HCT116 (cell line): ENCODE data around the gene ADH6. TPM values are rescaled to one million over a fixed set of nuclear protein-coding genes. Genes with fewer than 3 reads are reported as not detected.

Experiments
- ATAC-seq: fragments of 200-7000 bp; cut with Tn5 transposase; 2 replicates; pipeline ENCODE4 v1.9.1; 2020; ENCODE audit warnings: mild to moderate bottlenecking, moderate library complexity
- BruUV-seq: library from RNA; stranded (reverse); fragments of 400-500 nt; replicated peaks from 2 replicates; lab custom pipeline; 2021; lab: Mats Ljungman, UMichigan
- CTCF ChIA-PET: fragments of 300-600 bp; sonication (Branson Sonifier 250); formaldehyde crosslinking; loops from one replicate; lab custom pipeline; 2021; ENCODE audit warnings: antibody characterized with exemption; lab: Charles Lee
- POLR2A ChIA-PET: fragments of 300-600, 350-600 bp; sonication (Branson Sonifier 250); formaldehyde crosslinking; loops from one replicate; lab custom pipeline; 2021; ENCODE audit warnings: antibody characterized with exemption; lab: Charles Lee
- RAD21 ChIA-PET, 2 experiments: fragments of 300-600 bp; sonication (Branson Sonifier 250); formaldehyde crosslinking; loops; one replicate each; lab custom pipeline; 2023; ENCODE audit warnings: low total read pairs in 2 of 2; ENCODE audit not compliant: uncharacterized antibody in 2 of 2, unreplicated experiment in 2 of 2, low non-redundant PET in 1 of 2; lab: Charles Lee
- DNase-seq: peaks from one replicate; pipeline ENCODE4 v3.0.0-alpha.2; 2010; ENCODE audit warnings: low read depth, low spot score
- H2AFZ ChIP-seq: fragments of 200-600 bp; shearing (Covaris generic), sonication (generic); 2 replicates; pipeline ENCODE4 v1.6.1; 2017; ENCODE audit warnings: low read depth, mixed run types, mixed read lengths, antibody characterized with exemption, low read length; ENCODE audit not compliant: poor library complexity, severe bottlenecking
- H3K27ac ChIP-seq: 2 replicates; pipeline ENCODE4 v1.5.1; 2012; ENCODE audit warnings: low read depth, low read length
- H3K27me3 ChIP-seq: fragments of 200-600 bp; sonication (generic); 2 replicates; pipeline ENCODE4 v1.6.1; 2016; ENCODE audit warnings: mixed run types, low read length, mixed read lengths; ENCODE audit not compliant: insufficient read depth
- H3K36me3 ChIP-seq, 2 experiments: fragments of 200-500 bp in 1 of 2; fragments of 200-600 bp in 1 of 2; sonication (Bioruptor generic) in 1 of 2; sonication (generic) in 1 of 2; 2 replicates each; pipeline versions ENCODE4 v1.5.1 to v1.6.1; 2014 to 2016; ENCODE audit warnings: low read length in 2 of 2, inconsistent platforms in 1 of 2, mixed read lengths in 1 of 2, mixed run types in 1 of 2; ENCODE audit not compliant: insufficient read depth in 2 of 2, control insufficient read depth in 1 of 2
- H3K4me1 ChIP-seq, 2 experiments: fragments of 200-600 bp in 1 of 2; sonication (generic) in 1 of 2; 2 replicates each; pipeline versions ENCODE4 v1.5.1 to v1.6.1; 2012 to 2017; ENCODE audit warnings: low read length in 2 of 2, inconsistent platforms in 1 of 2, mild to moderate bottlenecking in 1 of 2, mixed read lengths in 1 of 2, mixed run types in 1 of 2, moderate library complexity in 1 of 2; ENCODE audit not compliant: insufficient read depth in 2 of 2, control insufficient read depth in 1 of 2
- H3K4me2 ChIP-seq: fragments of 200-600 bp; sonication (generic); 2 replicates; pipeline ENCODE4 v1.6.1; 2017; ENCODE audit warnings: mixed run types, low read length, mixed read lengths
- H3K4me3 ChIP-seq, 2 experiments: fragments of 200-600 bp in 1 of 2; sonication (generic) in 1 of 2; replicated peaks in 1 of 2; 2 replicates each; pipeline ENCODE4 v1.5.1; 2011 to 2016; ENCODE audit warnings: low read length in 2 of 2, control low read depth in 1 of 2, low read depth in 1 of 2, mild to moderate bottlenecking in 1 of 2, mixed read lengths in 1 of 2, mixed run types in 1 of 2
- H3K79me2 ChIP-seq: fragments of 200-600 bp; sonication (generic); 2 replicates; pipeline ENCODE4 v1.6.1; 2017; ENCODE audit warnings: mild to moderate bottlenecking, mixed run types, low read length, moderate library complexity, mixed read lengths; ENCODE audit not compliant: insufficient read depth
- H3K9ac ChIP-seq: fragments of 200-600 bp; sonication (generic); 2 replicates; pipeline ENCODE4 v1.6.1; 2016; ENCODE audit warnings: low read length, mixed read lengths
- H3K9me2 ChIP-seq: fragments of 200-600 bp; sonication (generic), shearing (Covaris generic); 2 replicates; pipeline ENCODE4 v1.6.1; 2017; ENCODE audit warnings: mixed run types, mild to moderate bottlenecking, moderate library complexity; ENCODE audit not compliant: insufficient read depth
- H3K9me3 ChIP-seq, 2 experiments: fragments of 200-500 bp in 1 of 2; fragments of 200-600 bp in 1 of 2; sonication (Bioruptor generic) in 1 of 2; sonication (generic) in 1 of 2; 2 replicates each; pipeline ENCODE4 v1.6.1; 2014 to 2017; ENCODE audit warnings: low read length in 2 of 2, mixed read lengths in 2 of 2, inconsistent platforms in 1 of 2, low read depth in 1 of 2, mild to moderate bottlenecking in 1 of 2, mixed run types in 1 of 2, moderate library complexity in 1 of 2; ENCODE audit not compliant: control insufficient read depth in 1 of 2, insufficient read depth in 1 of 2
- H4K20me1 ChIP-seq: fragments of 200-600 bp; sonication (generic), shearing (Covaris generic); 2 replicates; pipeline ENCODE4 v1.6.1; 2017; ENCODE audit warnings: mixed run types, mild to moderate bottlenecking, moderate library complexity; ENCODE audit not compliant: insufficient read depth
- CEBPB ChIP-seq: IDR thresholded peaks from 2 replicates; pipeline ENCODE4 v1.6.1; 2012; ENCODE audit warnings: low read depth
- CTCF ChIP-seq, 3 experiments: fragments of 200-600 bp in 1 of 3; sonication (generic) in 1 of 3; IDR thresholded peaks in 2 of 3; conservative IDR thresholded peaks in 1 of 3; 2 replicates each; pipeline ENCODE4 v1.5.1; 2012 to 2017; ENCODE audit warnings: low read depth in 2 of 3, low read length in 2 of 3, antibody characterized with exemption in 1 of 3, borderline replicate concordance in 1 of 3, control low read depth in 1 of 3, mild to moderate bottlenecking in 1 of 3, mixed read lengths in 1 of 3, mixed run types in 1 of 3, moderate library complexity in 1 of 3; ENCODE audit not compliant: insufficient read depth in 1 of 3
- EGR1 ChIP-seq: IDR thresholded peaks from 2 replicates; pipeline ENCODE4 v1.6.1; 2012; ENCODE audit warnings: low read depth
- ELF1 ChIP-seq: IDR thresholded peaks from 2 replicates; pipeline ENCODE4 v1.6.1; 2012; ENCODE audit warnings: low read depth, borderline replicate concordance
- EZH2 ChIP-seq: fragments of 200-600 bp; sonication (generic); IDR thresholded peaks from 2 replicates; pipeline ENCODE4 v1.6.1; 2017; ENCODE audit warnings: antibody characterized with exemption, mixed run types
- EZH2phosphoT487 ChIP-seq: fragments of 200-600 bp; IDR thresholded peaks from 2 replicates; pipeline ENCODE4 v1.6.1; 2018; ENCODE audit warnings: antibody characterized with exemption, borderline replicate concordance
- JUND ChIP-seq: IDR thresholded peaks from 2 replicates; pipeline ENCODE4 v1.6.1; 2012
- POLR2A ChIP-seq: IDR thresholded peaks from 2 replicates; pipeline ENCODE4 v1.7.0; 2011; ENCODE audit warnings: borderline replicate concordance; ENCODE audit not compliant: insufficient read depth, insufficient read length; ENCODE audit errors: extremely low read depth
- RAD21 ChIP-seq: IDR thresholded peaks from 2 replicates; pipeline ENCODE4 v1.6.1; 2012; ENCODE audit warnings: low read depth, mild to moderate bottlenecking
- REST ChIP-seq: IDR thresholded peaks from 2 replicates; pipeline ENCODE4 v1.6.1; 2012; ENCODE audit warnings: low read depth
- SIN3A ChIP-seq: IDR thresholded peaks from 2 replicates; pipeline ENCODE4 v1.6.1; 2012; ENCODE audit warnings: low read depth
- SP1 ChIP-seq: IDR thresholded peaks from 2 replicates; pipeline ENCODE4 v1.6.1; 2012; ENCODE audit warnings: low read depth
- ZBTB33 ChIP-seq: IDR thresholded peaks from 2 replicates; pipeline ENCODE4 v1.6.1; 2011; ENCODE audit warnings: mild to moderate bottlenecking, low read length, moderate library complexity; ENCODE audit not compliant: insufficient replicate concordance; ENCODE audit errors: extremely low read depth
- ZNF274 ChIP-seq: fragments of 200-500 bp; sonication (Bioruptor generic); IDR thresholded peaks from 2 replicates; pipeline ENCODE4 v1.6.1; 2014; ENCODE audit warnings: mild to moderate bottlenecking, low read depth, low read length, inconsistent platforms
- intact Hi-C: fragments of 100-400 bp; cut with micrococcal nuclease; formaldehyde crosslinking; loops from 2 replicates; pipeline ENCODE4 v1.10.0; 2022
- total RNA-seq: library from RNA; stranded (reverse); gene quantifications from one replicate; pipeline ENCODE4 v1.2.1, GENCODE V29; 2021; ENCODE audit not compliant: unreplicated experiment

ADH6 gene
- total RNA-seq, 1 experiment from 2014 or later, result not detected

- no peak overlapping the region for H3K4me3 ChIP-seq
- DNase-seq, result no peak
- no peak overlapping the region for H3K9ac ChIP-seq
- ChIA-PET RAD21 (no interaction called here), POLR2A (no interaction called here), CTCF (no interaction called here)
- H3K27me3 ChIP-seq, result no peaks in the 10 kb centered on the region
- no peak overlapping the region for H2AFZ ChIP-seq
- H3K36me3 ChIP-seq, result no peaks in the 10 kb centered on the region
- no TSS peak for BruUV-seq
- H3K9me2 ChIP-seq, result no peaks in the 10 kb centered on the region
- no peaks in the 10 kb centered on the region for H3K4me1 ChIP-seq
- no peak for TF ChIP-seq ZNF274
- no peak for TF ChIP-seq SIN3A
- no peak for TF ChIP-seq EGR1
- no peak for TF ChIP-seq EZH2
- no peak for TF ChIP-seq JUND
- TF ChIP-seq CTCF (IDR thresholded peaks at IDR 0.05 in 2 of 3, conservative IDR thresholded peaks at IDR 0.05 in 1 of 3; ENCODE audit: borderline replicate concordance in 1 of 3, insufficient read depth in 1 of 3, low read depth in 2 of 3, low read length in 2 of 3), result no peak
- TF ChIP-seq SP1, result no peak
- TF ChIP-seq CEBPB, result no peak
- TF ChIP-seq POLR2A, result no peak
- H3K27ac ChIP-seq, result no peak overlapping the region
- H4K20me1 ChIP-seq, result no peaks in the 10 kb centered on the region
- ATAC-seq, result no peak
- H3K79me2 ChIP-seq, result no peaks in the 10 kb centered on the region
- no peaks in the 10 kb centered on the region for H3K9me3 ChIP-seq
- intact Hi-C loops, result no loop called here
- no peak overlapping the region for H3K4me2 ChIP-seq
Observed at GRCh38 chr4:99248714-99249113, 29.7 kb upstream of the ADH6 start.

- Histone ChIP-seq H3K27ac (no peak overlapping the region), H3K9me2 (no peaks in the 10 kb centered on the region), H3K9ac (no peak overlapping the region), H4K20me1 (no peaks in the 10 kb centered on the region), H3K27me3 (no peaks in the 10 kb centered on the region), H3K79me2 (no peaks in the 10 kb centered on the region), H3K4me2 (no peak overlapping the region), H3K36me3 (no peaks in the 10 kb centered on the region), H3K9me3 (no peaks in the 10 kb centered on the region), H2AFZ (no peak overlapping the region), H3K4me3 (no peak overlapping the region), H3K4me1 (no peaks in the 10 kb centered on the region)
- BruUV-seq, result no TSS peak
- POLR2A ChIA-PET, result no interaction called here
- CTCF ChIA-PET, result no interaction called here
- RAD21 ChIA-PET, result no interaction called here
- intact Hi-C loops, result no loop called here
- DNase-seq (no peak), ATAC-seq (no peak)
- no peak for TF ChIP-seq REST
- no peak for TF ChIP-seq EZH2phosphoT487
- no peak for TF ChIP-seq ZBTB33
- no peak for TF ChIP-seq ELF1
- TF ChIP-seq EGR1, result no peak
- TF ChIP-seq RAD21, result no peak
Observed at GRCh38 chr4:99235955-99236354, 16.9 kb upstream of the ADH6 start.
